Choroid plexus epithelial cell (primary cell): ENCODE measurements around the gene TRMO.
A peak's percentile ranks its signal among the peaks of the same experiment; 100 is the strongest.

ENCODE experiments used
- DNase-seq: peaks from one replicate; pipeline ENCODE4 v3.0.0-alpha.2; 2010; ENCODE audit warnings: low read depth
- H3K4me3 ChIP-seq: 2 replicates; pipeline ENCODE4 v1.5.1; 2011; ENCODE audit warnings: low read depth, mild to moderate bottlenecking, control low read depth, low read length, moderate library complexity
- CTCF ChIP-seq: conservative IDR thresholded peaks from 2 replicates; pipeline ENCODE4 v1.5.1; 2011; ENCODE audit warnings: low read depth, mild to moderate bottlenecking, control low read depth, inconsistent platforms, low read length, moderate library complexity

TRMO gene

GRCh38 chr9:97895695-97896332 lies 26.5 kb downstream of the TRMO start:
- no peak overlapping the region for H3K4me3 ChIP-seq
- TF ChIP-seq CTCF = peak; percentile 31
- DNase-seq = peak; percentile 37

- DNase-seq = no peak
- TF ChIP-seq CTCF = no peak
- H3K4me3 ChIP-seq = no peak overlapping the region
These were observed 27.1 kb downstream of the TRMO start for GRCh38 chr9:97895211-97895610.

GRCh38 chr9:97892421-97892820 lies 29.9 kb downstream of the TRMO start:
- no peak for TF ChIP-seq CTCF
- no peak overlapping the region for H3K4me3 ChIP-seq
- no peak for DNase-seq

GRCh38 chr9:97891736-97892135 lies 30.6 kb downstream of the TRMO start:
- TF ChIP-seq CTCF = no peak
- H3K4me3 ChIP-seq = no peak overlapping the region
- no peak for DNase-seq

GRCh38 chr9:97889941-97890887 lies 32.1 kb downstream of the TRMO start:
- H3K4me3 ChIP-seq = no peak overlapping the region
- peak; percentile 35 for DNase-seq
- TF ChIP-seq CTCF = peak; percentile 76

- DNase-seq = no peak
- TF ChIP-seq CTCF = no peak
These were observed 42.0 kb downstream of the TRMO start for GRCh38 chr9:97880336-97880735.

More at GRCh38 chr9:97880336-97880735, 42.0 kb downstream of the TRMO start:
- H3K4me3 ChIP-seq = no peak overlapping the region
